GM19395 (cell line): ENCODE data around the gene GPR52.
"Not testable (repeated sequence)": the region's sequence is repeated elsewhere in the genome, so short reads cannot be mapped to it uniquely, and the experiment has no call there.

Experiments
- ATAC-seq: cut with Tn5 transposase; IDR thresholded peaks from one replicate; pipeline ENCODE4 v1.9.1; 2021; ENCODE audit warnings: mild to moderate bottlenecking, moderate library complexity; ENCODE audit not compliant: unreplicated experiment

Gene GPR52

GRCh38 chr1:174447866-174448530 lies at the start of gene GPR52:
Gene GPR52, plus strand, starts transcription at chr1:174447964. Its CDS starts 148 bp downstream, at chr1:174448112.
- ATAC-seq = no peak

- no peak for ATAC-seq
Observed at GRCh38 chr1:174398246-174398645, 49.5 kb upstream of the GPR52 start.

- no peak for ATAC-seq
Observed at GRCh38 chr1:174399211-174399610, 48.6 kb upstream of the GPR52 start.

GRCh38 chr1:174401075-174401474 lies 46.7 kb upstream of the GPR52 start:
- ATAC-seq = no peak

GRCh38 chr1:174405219-174405618 lies 42.5 kb upstream of the GPR52 start:
- no peak for ATAC-seq

- no peak for ATAC-seq
Observed at GRCh38 chr1:174406421-174406820, 41.3 kb upstream of the GPR52 start.

GRCh38 chr1:174407665-174408064 lies 40.1 kb upstream of the GPR52 start:
- no peak for ATAC-seq

GRCh38 chr1:174408146-174408545 lies 39.6 kb upstream of the GPR52 start:
- ATAC-seq = no peak

- ATAC-seq = not testable (repeated sequence)
Observed at GRCh38 chr1:174409801-174410200, 38.0 kb upstream of the GPR52 start.

- ATAC-seq = no peak
Observed at GRCh38 chr1:174413632-174414031, 34.1 kb upstream of the GPR52 start.

- no peak for ATAC-seq
Observed at GRCh38 chr1:174414203-174414602, 33.6 kb upstream of the GPR52 start.

- ATAC-seq = no peak
Observed at GRCh38 chr1:174415506-174415905, 32.3 kb upstream of the GPR52 start.

- no peak for ATAC-seq
Observed at GRCh38 chr1:174417921-174418320, 29.8 kb upstream of the GPR52 start.

GRCh38 chr1:174425121-174425520 lies 22.6 kb upstream of the GPR52 start:
- no peak for ATAC-seq

- ATAC-seq = no peak
Observed at GRCh38 chr1:174426153-174426552, 21.6 kb upstream of the GPR52 start.

GRCh38 chr1:174428033-174428432 lies 19.7 kb upstream of the GPR52 start:
- ATAC-seq = no peak

GRCh38 chr1:174428739-174429138 lies 19.0 kb upstream of the GPR52 start:
- ATAC-seq = no peak

- no peak for ATAC-seq
Observed at GRCh38 chr1:174433451-174433850, 14.3 kb upstream of the GPR52 start.

GRCh38 chr1:174445351-174445750 lies 2.4 kb upstream of the GPR52 start:
- no peak for ATAC-seq

GRCh38 chr1:174445817-174446216 lies 1.9 kb upstream of the GPR52 start:
- no peak for ATAC-seq

GRCh38 chr1:174448531-174448883 lies 743 bp downstream of the GPR52 start:
- no peak for ATAC-seq

- ATAC-seq = no peak
Observed at GRCh38 chr1:174448974-174449373, 1.2 kb downstream of the GPR52 start.

- no peak for ATAC-seq
Observed at GRCh38 chr1:174451408-174451807, 3.6 kb downstream of the GPR52 start.
